Inflammatory macrophage treated with lipopolysaccharide for 1 hour (primary cell): ENCODE measurements around the gene TBCD.
A peak's percentile ranks its signal among the peaks of the same experiment; 100 is the strongest.
"Not testable (repeated sequence)": the region's sequence is repeated elsewhere in the genome, so short reads cannot be mapped to it uniquely, and the experiment has no call there.

Experiments
- DNase-seq, 2 donors: peaks; one replicate each; pipeline ENCODE4 v3.0.0-alpha.2; 2020 to 2022

TBCD gene

GRCh38 chr17:82767041-82767754, 15.3 kb downstream of the TBCD start:
- peak; percentile 43 to 85 for DNase-seq

DNA sequence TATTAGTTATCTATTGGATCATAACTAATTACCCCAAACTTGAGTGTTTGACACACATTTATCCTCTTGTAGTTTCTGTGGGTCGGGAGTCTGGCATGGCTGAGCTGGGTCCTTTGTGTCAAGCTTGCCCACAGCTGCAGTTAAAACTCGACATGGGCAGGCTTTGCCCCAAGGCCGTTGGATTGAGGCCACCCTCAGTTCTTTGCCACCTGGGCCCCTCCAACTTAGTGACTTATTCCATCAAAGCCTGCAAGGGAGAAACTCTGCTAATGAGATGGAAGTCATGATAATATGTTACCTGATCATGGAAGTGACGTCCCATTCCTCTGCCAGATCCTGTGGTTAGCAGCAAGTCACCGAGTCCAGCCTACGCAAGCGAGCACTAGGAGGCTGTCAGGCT, 17.2 kb downstream of the TBCD start:
- DNase-seq: no peak

- DNase-seq: no peak
These were observed 20.2 kb downstream of the TBCD start for GRCh38 chr17:82772026-82772425.

DNA sequence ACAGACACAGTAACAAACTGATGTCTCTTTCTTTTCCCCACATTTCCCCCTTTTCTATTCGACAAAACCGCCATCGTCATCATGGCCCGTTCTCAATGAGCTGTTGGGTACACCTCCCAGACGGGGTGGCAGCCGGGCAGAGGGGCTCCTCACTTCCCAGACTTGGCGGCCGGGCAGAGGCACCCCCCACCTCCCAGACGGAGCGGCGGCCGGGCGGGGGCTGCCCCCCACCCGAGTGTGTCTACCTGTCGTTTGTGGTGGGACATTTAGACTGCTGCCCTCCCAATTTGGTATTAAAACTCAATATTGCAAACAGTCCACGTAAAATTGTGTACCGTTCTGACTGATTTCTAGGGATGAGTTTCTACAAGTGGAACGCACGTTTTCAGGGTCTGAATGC, 22.6 kb downstream of the TBCD start:
- DNase-seq: not testable (repeated sequence)

DNA sequence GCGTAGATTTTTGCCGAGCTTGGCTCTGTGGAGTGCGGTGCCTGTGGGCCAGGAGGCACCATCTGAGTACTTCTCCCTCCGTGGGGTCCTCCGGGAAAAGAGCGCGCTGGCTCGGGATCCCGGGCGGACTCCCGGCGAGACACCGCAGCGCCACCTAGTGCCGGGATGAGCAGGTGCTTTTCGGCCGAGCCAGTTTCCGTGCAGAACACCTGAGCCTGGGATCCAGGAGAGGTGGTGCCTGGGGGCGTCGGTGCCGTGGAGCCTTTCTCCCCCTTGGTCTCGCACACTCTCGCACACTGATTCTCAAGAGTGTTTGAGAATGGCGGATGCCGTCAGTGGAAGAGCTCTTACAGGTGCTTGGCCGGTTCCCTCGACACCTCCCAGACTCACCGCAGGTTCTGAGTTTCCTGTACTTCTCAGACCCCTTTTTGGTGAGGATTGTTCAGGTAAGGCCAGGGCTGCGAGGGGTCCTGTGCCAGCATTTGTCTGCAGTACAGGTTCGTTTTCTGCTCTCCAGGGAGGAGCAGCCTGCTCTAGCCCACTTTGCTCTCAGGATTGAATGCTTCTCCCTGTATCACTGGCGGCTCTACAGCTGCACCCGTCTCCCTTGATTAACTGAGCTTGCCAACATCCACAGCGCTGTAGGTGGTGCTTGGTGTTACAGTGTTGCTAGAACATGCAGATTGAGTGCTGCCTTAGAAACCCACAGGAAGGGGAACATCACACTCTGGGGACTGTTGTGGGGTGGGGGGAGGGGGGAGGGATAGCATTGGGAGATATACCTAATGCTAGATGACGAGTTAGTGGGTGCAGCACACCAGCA, 23.3 kb downstream of the TBCD start:
- DNase-seq: peak; percentile 11 to 40

- DNase-seq: no peak
These were observed 24.6 kb downstream of the TBCD start for GRCh38 chr17:82776454-82776853.

DNA sequence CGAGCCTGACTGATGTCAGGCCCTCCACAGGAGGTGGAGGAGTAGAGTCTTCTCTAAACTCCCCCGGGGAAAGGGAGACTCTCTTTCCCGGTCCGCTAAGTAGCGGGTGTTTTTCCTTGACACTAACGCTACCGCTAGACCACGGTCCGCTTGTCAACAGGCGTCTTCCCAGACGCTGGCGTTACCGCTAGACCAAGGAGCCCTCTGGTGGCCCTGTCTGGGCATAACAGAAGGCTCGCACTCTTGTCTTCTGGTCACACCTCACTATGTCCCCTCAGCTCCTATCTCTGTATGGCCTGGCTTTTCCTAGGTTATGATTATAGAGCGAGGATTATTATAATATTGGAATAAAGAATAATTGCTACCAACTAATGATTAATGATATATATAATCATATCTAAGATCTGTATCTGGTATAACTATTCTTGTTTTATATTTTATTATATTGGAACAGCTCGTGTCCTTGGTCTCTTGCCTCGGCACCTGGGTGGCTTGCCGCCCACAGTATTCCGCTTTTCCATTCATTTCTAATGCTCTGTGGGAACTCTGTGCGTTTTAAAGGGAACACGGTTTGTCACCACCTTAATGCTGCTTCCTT, 26.0 kb downstream of the TBCD start:
- not testable (repeated sequence) for DNase-seq

GRCh38 chr17:82779541-82779940, 27.7 kb downstream of the TBCD start:
- DNase-seq: no peak

DNA sequence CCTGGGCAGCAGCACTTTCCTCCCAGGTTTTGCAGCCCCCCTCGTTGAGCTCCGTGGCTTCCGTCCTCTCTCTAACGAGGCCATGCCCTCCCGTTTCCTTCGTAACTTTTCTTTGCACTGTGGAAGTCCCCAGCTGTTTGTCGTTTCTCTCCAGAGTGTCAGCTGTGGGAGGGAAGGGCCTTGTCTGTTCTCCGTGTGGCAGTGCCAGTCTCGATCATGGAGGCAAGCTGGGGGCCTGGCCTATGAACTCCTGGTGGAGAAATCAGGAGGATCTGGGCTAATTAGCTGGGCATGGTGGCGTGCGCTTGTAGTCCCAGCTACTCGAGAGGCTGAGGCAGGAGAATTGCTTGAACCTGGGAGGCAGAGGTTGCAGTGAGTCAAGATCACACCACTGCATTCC, 28.3 kb downstream of the TBCD start:
- no peak for DNase-seq

GRCh38 chr17:82780971-82781893, 29.4 kb downstream of the TBCD start:
- DNase-seq: no peak

- peak; percentile 62 to 92 for DNase-seq
These were observed 30.0 kb downstream of the TBCD start for GRCh38 chr17:82781894-82782274.

GRCh38 chr17:82782657-82783207, 30.9 kb downstream of the TBCD start:
- DNase-seq: no peak

GRCh38 chr17:82783498-82783897, 31.6 kb downstream of the TBCD start:
- no peak for DNase-seq

- not testable (repeated sequence) for DNase-seq
These were observed 33.7 kb downstream of the TBCD start for GRCh38 chr17:82785581-82785980.

DNA sequence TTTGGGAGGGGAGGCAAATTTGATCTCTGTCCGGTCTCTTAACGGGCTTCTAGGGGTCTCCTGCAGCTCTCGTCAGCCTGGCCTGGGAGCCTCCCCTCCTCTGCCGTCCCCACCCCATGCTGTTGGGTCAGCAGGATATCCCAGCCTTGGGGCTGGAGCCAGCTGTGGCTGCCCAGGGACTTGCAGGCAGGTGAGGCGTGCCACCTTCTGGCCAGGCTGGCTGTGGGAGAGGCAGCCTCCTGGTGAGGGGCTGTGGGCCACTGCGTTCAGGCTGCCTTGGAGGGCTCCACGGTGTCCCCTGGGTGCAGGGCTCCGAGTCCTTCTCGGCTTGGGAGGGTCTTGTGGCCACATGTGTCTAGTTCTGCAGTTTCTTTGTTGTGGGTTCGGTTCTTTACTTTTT, 34.6 kb downstream of the TBCD start:
- no peak for DNase-seq

GRCh38 chr17:82787081-82787848, 35.4 kb downstream of the TBCD start:
- no peak for DNase-seq

DNA sequence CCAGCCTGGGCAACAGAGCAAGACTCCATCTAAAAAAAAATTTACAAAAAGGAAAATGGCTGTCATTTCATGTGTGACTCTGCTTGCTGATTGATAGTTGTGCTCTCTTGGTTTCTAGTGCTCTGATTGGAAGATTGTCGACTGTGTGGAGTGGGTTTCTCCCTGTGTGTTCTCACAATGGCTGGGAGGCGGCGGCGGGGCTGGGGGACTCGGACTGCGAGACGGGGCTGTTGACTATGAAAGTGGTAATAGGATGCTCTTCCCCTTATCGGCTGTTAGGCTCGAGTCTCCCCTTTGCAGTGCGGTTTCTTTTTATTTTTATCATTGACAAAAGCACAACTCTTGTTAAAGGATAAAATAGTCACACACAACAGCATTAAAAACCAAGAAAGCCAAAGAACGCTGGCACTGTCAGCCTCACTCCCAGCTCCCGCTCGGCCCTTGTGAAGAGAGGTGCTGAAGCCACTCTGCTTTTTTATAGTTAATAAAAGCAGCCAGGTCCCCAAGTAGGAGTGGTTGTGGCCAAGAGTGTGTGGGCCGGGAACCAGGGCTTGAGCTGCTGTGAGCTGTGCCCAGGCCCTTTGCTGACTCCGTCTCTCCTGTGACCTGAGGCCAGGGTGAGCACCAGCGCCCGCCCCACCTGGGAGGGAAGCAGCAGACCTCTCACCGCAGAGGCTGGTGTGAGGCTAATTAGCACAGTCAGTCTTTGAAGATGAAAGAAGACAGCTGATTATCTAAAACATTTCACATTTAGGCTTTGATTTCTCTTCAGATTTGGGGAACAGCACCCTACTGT, 36.5 kb downstream of the TBCD start:
- DNase-seq: no peak

DNA sequence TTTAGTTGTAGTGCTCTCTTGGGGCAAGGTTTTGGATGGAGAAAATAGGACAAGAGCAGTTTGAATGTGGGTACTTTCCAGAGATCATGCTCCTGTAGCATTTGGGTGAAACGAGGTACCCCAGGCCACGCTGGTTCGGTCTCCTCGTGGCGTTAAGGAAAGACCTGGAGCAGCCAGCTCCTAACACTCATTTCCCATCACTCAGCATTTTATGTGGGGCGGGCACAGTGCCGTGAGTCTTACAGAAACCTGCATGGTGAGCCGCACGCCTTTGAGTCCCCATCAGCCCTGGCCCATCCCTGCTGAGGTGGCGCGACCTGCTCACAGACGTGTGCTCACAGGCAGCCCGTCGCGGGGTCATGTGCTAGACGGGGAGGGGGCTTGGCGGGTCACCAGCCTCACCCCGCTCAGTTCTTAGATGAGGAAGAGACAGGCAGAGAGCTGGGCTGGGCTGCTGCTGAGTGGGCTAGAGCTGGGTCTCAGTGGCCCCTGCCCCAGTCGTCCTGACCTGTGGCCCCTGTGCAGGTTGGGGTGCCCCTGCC, 37.3 kb downstream of the TBCD start:
- no peak for DNase-seq

- DNase-seq: no peak
These were observed 37.9 kb downstream of the TBCD start for GRCh38 chr17:82789806-82790205.

DNA sequence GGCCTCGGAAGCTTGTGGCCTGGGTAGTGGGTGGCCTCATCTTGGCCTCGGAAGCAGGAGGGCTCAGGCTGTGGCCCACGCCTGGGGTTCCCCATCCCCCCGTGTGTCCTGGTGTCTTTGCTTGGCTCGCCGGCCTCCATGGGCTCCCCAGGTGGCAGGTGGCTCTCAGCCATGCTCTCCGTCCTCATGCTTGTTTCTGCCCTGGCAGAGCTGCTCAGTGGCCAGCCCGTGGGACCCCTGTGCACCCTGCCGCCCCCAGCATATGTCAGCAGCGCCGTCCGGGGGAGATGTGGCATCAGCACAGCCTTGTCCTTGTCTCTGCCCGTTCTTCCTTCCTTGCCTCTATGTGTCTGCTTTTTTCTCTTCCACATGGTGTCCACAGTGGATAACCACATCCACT, 38.5 kb downstream of the TBCD start:
- no peak for DNase-seq

GRCh38 chr17:82791532-82791931, 39.7 kb downstream of the TBCD start:
- no peak for DNase-seq
